Body of pancreas (tissue), 4 donors: Measurements from ENCODE around the gene DMXL1. TPM values are rescaled to one million over a fixed set of nuclear protein-coding genes. Genes with fewer than 3 reads are reported as not detected.

Source experiments
- ATAC-seq: fragments of 150-250 bp; one replicate; pipeline ENCODE4 v1.9.1; 2016
- DNase-seq, 4 donors: peaks; one replicate each; pipeline ENCODE4 v3.0.0-alpha.2; 2019
- H3K27ac ChIP-seq, 4 donors: fragments of 200-600 bp; sonication (generic); 1 replicate in 3 of 4; 2 replicates in 1 of 4; pipeline versions ENCODE4 v1.5.1 to v1.6.1; 2016 to 2019; ENCODE audit warnings: mild to moderate bottlenecking in 1 of 4, mixed read lengths in 1 of 4, moderate library complexity in 1 of 4
- H3K27me3 ChIP-seq, 2 donors: fragments of 200-600 bp; sonication (generic); one replicate each; pipeline ENCODE4 v1.6.0; 2016; ENCODE audit warnings: mild to moderate bottlenecking in 1 of 2
- H3K36me3 ChIP-seq, 2 donors: fragments of 200-600 bp; sonication (generic); replicated peaks in 1 of 2; 2 replicates each; pipeline ENCODE4 v1.5.1; 2016; ENCODE audit warnings: low read depth in 2 of 2; ENCODE audit not compliant: insufficient read depth in 1 of 2
- H3K4me1 ChIP-seq: fragments of 200-600 bp; sonication (generic); one replicate; pipeline ENCODE4 v1.6.0; 2016
- H3K4me3 ChIP-seq, 2 donors: fragments of 200-600 bp; sonication (generic); 1 replicate in 1 of 2; 2 replicates in 1 of 2; pipeline ENCODE4 v1.5.1; 2016 to 2019
- H3K9me3 ChIP-seq, 3 donors: fragments of 200-600 bp; sonication (generic); 1 replicate in 2 of 3; 2 replicates in 1 of 3; pipeline ENCODE4 v1.5.1; 2016
- POLR2A ChIP-seq, 3 donors: fragments of 450-650 bp; IDR thresholded peaks; one replicate each; pipeline ENCODE4 v1.6.1; 2016; ENCODE audit warnings: antibody characterized with exemption in 3 of 3, mild to moderate bottlenecking in 2 of 3
- WGBS, 2 donors: methylation state at CpG; one replicate each; pipeline ENCODE4 v1.1.5; 2017; 5-methylcytosine and 5-hydroxymethylcytosine counted together
- intact Hi-C: fragments of 100-400 bp; cut with DNase I; formaldehyde crosslinking; loops from one replicate; pipeline ENCODE4 v1.15.1; 2023
- total RNA-seq, 2 donors: library from RNA; depleted of rRNA; stranded (reverse); fragments of >200 nt; gene quantifications; one replicate each; pipeline ENCODE4 v1.1.0, GENCODE V29; 2016
- TF ChIP-seq, protein P1 (sequence below), 7 experiments: fragments of 450-650 bp in 4 of 7; fragments of 200-600 bp in 3 of 7; sonication (generic) in 3 of 7; IDR thresholded peaks; one replicate each; pipeline ENCODE4 v1.5.1; 2016 to 2019; ENCODE audit warnings: antibody characterized with exemption in 7 of 7

Gene DMXL1
- total RNA-seq, 2 donors from 2014 or later: 40.0 to 64.9 TPM

DNA sequence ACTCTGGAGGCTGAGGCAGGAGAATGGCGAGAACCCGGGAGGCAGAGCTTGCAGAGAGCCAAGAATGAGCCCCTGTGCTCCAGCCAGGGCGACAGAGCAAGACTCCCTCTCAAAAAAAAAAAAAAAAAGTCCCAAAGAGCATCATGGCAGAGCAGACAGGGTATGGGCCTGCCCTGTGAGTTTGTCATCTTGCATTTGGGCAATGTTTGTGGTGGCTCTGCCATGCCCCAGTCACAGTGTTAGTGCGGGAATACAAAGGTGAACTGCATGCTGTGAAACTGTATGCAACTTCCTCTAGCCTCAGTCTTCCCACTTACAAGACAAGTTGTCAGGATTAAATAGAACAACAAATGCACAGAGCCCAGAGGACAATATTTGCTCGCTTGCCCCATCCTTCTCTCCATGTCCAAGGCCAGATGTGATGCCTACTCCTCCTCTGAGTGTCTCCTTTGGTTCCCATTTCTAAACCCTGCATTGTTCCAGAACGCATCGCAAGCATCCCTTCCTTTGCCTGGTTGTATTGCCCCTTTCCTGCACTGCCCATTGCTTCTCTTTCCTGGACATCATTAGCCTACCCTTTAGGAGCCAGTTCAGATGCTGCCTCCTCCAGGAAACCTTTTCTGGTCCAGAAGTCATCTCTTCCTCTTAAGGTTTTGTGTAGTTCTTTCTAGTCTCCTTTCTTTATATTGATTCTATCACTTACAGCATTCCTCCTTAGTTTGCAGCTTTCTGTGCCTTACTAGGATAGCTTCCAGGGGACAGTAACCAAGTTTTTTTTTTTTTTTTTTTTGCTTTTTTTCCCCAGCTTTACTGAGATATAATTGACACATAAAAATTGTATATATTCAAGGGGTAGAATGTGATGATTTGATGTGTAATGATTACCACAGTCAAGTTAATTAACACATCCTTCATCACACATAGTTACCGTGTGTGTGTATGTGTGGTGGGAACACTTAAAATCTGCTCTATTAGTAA, 215.9 kb downstream of the DMXL1 start:
- Histone ChIP-seq H3K4me1 (peaks cover 70% of the 10 kb centered on the region), H3K9me3 (no peaks in the 10 kb centered on the region), H3K36me3 (no peaks in the 10 kb centered on the region), H3K27ac (peak overlapping the region; percentile 9 to 74 (median 66)), H3K27me3 (no peaks in the 10 kb centered on the region), H3K4me3 (no peak overlapping the region)
- TF ChIP-seq POLR2A (IDR thresholded peaks at IDR 0.05): no peak
- TF ChIP-seq, protein P1, sequence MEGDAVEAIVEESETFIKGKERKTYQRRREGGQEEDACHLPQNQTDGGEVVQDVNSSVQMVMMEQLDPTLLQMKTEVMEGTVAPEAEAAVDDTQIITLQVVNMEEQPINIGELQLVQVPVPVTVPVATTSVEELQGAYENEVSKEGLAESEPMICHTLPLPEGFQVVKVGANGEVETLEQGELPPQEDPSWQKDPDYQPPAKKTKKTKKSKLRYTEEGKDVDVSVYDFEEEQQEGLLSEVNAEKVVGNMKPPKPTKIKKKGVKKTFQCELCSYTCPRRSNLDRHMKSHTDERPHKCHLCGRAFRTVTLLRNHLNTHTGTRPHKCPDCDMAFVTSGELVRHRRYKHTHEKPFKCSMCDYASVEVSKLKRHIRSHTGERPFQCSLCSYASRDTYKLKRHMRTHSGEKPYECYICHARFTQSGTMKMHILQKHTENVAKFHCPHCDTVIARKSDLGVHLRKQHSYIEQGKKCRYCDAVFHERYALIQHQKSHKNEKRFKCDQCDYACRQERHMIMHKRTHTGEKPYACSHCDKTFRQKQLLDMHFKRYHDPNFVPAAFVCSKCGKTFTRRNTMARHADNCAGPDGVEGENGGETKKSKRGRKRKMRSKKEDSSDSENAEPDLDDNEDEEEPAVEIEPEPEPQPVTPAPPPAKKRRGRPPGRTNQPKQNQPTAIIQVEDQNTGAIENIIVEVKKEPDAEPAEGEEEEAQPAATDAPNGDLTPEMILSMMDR (IDR thresholded peaks at IDR 0.05): no peak
- 86 to 91% methylated on average over 8 of the region's 8 CpGs for WGBS, 2 donors
- ATAC-seq: no peak
- no peak for DNase-seq
- intact Hi-C loops: no loop called here

DNA sequence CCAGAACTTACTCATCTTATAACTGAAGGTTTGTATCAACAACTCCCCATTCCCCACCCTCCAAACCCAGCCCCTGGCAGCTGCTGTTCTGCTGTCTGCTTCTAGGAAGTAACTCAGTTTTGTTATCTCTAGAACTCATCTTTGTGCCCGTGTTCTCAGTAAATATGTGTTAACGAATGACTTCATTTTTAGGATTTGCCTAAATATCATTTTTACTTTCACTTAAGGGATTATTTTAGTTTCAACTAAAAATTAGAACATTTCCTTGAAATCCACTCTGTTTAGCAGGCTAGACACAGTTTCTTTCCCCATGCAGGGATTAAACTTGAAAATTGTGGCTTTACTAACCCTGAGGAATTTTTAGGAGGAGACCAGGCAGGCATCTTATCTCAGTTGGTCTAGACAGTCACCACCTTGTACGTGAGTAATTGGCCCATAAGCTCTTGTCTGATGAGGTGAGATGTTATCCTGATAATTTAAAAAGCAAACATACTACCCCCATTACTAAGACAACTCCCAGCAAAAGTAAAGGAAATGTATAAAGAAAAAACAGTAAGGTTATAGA, 216.7 kb downstream of the DMXL1 start:
- no peak for ATAC-seq
- no peaks in the 10 kb centered on the region for H3K9me3 ChIP-seq
- no peaks in the 10 kb centered on the region for H3K27me3 ChIP-seq
- H3K4me3 ChIP-seq: no peak overlapping the region
- TF ChIP-seq, protein P1 (IDR thresholded peaks at IDR 0.05): no peak
- TF ChIP-seq POLR2A (IDR thresholded peaks at IDR 0.05): no peak
- intact Hi-C loops: no loop called here
- 14 to 19% methylated on average over 3 of the region's 3 CpGs for WGBS, 2 donors
- peaks cover 74% of the 10 kb centered on the region for H3K4me1 ChIP-seq
- peak overlapping the region; percentile 9 to 74 (median 66) for H3K27ac ChIP-seq
- H3K36me3 ChIP-seq: no peaks in the 10 kb centered on the region
- DNase-seq: no peak

DNA sequence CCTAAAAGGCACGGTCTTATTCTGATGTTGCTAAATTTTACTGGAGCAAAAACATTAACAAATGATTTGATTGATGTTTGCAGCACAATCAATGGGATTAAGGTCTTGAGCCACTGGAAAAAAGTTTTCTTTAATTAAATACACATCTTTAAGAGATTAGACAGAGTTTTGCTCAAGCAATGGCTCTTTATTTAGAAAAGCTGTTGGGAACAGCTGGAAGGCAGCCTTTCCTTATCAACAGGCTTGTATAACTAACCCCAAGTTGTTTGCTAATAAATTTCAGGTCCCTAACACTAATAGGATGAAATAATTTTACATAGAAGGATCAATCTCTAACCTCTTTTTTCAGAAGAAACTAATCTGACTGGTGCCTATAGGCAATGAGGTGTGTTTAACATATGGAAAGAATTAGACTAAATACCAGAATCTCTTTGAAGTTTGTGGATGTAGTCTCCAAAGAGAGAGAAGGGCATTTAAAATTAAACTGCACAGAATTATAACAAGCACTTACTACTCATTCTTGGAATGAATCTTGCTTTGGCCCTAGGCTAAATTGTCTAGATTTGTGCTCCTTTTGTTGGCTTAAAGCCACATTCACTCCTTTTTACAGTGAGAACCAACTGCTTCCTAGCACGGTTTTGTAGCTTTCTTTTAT, 217.6 kb downstream of the DMXL1 start:
- no peak for DNase-seq
- TF ChIP-seq, protein P1 (IDR thresholded peaks at IDR 0.05): no peak
- no peak overlapping the region for H3K4me3 ChIP-seq
- 25 to 38% methylated on average over 2 of the region's 2 CpGs for WGBS, 2 donors
- H3K27ac ChIP-seq: peak overlapping the region in 3 of 4 donors; percentile 60 to 74 (median 72)
- no peaks in the 10 kb centered on the region for H3K27me3 ChIP-seq
- peaks cover 71% of the 10 kb centered on the region for H3K4me1 ChIP-seq
- no peaks in the 10 kb centered on the region for H3K9me3 ChIP-seq
- intact Hi-C loops: no loop called here
- no peak for ATAC-seq
- no peaks in the 10 kb centered on the region for H3K36me3 ChIP-seq

DNA sequence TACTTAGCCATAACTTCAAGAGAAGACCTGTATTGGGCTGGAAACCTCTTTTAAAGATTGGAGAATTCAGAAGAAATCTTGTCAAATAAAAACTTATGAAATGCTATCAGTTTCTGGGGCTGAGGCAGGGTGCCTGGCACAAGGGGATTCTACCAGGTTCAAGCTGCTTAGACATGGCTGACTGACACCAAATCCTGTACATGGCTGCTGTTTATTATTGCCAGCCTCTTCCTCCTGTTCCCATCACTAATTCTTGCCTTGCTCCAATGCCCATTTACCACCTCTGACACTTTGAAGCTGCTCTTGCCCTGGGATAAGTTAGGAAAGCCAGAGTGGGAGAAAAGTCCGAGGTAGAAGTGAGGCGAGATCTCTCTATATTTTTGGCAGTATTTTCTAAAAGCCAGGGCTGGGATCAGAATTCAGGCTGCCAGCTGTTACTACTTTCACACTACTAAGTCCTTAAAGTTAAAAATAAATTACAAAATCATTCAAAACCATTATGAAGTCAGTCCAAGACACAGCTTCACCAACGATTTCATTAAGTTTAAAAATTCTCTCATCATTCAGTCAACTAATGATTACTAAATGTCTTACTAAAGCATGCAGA, 218.7 kb downstream of the DMXL1 start:
- Histone ChIP-seq H3K4me3 (no peak overlapping the region), H3K4me1 (peaks cover 62% of the 10 kb centered on the region), H3K9me3 (no peaks in the 10 kb centered on the region), H3K27me3 (no peaks in the 10 kb centered on the region), H3K36me3 (no peaks in the 10 kb centered on the region), H3K27ac (peak overlapping the region; percentile 50 to 74 (median 66))
- ATAC-seq: peak; percentile 30
- intact Hi-C loops: no loop called here
- 14 to 22% methylated on average over 3 of the region's 3 CpGs for WGBS, 2 donors
- peak in 1 of 4 donors; percentile 37 for DNase-seq
- TF ChIP-seq, protein P1 (IDR thresholded peaks at IDR 0.05): no peak
- no peak for TF ChIP-seq POLR2A (IDR thresholded peaks at IDR 0.05)
